NCI-H2196 (cell line): Measurements from ENCODE around the gene LAMC1.

Experiments
- DNase-seq: peaks from one replicate; lab custom pipeline; 2025; ENCODE audit not compliant: unreplicated experiment; lab: John Stamatoyannopoulos, UW

The LAMC1 gene

GRCh38 chr1:183019860-183020259 lies 3.4 kb upstream of the LAMC1 start:
- peak; percentile 31 for DNase-seq

DNA sequence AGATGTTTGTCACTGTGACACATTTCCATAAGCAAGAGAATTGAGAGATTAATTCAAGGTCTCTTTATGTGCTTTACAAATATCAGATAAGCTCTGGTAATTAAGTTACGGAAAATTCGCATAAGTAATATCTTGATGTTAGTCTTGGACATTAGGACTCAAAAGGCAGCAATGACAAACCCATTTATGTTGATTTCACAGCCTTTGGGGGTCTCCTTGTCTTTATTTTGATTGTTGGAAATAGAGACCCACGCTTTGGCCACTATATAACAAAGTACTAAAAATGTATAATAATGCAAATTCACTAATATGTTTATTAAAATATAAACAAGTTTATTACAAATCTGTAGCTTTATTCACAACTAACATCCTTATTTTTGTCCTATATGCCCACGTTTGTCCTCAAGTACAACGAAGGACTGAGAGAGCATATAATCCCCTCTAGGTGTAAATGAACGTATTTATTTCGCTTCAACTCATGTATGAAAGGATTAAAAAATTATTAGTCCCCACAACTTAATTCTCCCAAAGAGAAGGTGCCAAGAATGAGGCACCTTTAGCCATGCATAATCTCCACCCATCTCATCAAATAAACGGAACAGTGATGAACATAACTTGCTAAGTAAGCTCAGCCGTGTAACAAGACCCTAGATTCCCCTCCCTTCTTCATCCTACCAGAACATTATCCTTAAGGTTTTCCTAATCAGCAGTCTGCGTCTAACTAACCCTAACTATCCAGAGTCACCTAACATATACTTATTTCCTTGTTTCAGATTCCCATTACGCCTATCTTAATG lies 1.6 kb upstream of the LAMC1 start:
- no peak for DNase-seq

GRCh38 chr1:183022202-183023145 lies 746 bp upstream of the LAMC1 start:
- peak; percentile 55 for DNase-seq

DNA sequence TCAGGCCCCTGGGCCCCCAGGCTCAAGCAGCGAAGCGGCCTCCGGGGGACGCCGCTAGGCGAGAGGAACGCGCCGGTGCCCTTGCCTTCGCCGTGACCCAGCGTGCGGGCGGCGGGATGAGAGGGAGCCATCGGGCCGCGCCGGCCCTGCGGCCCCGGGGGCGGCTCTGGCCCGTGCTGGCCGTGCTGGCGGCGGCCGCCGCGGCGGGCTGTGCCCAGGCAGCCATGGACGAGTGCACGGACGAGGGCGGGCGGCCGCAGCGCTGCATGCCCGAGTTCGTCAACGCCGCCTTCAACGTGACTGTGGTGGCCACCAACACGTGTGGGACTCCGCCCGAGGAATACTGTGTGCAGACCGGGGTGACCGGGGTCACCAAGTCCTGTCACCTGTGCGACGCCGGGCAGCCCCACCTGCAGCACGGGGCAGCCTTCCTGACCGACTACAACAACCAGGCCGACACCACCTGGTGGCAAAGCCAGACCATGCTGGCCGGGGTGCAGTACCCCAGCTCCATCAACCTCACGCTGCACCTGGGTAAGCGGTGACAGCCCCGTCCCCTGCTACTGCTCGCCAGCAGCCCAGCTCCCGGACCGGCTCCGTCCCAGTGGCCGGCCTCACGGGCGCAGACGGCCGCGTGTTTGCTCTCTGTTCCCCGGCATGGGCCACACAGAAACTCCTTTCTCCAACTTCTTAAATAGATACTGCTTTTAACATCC lies 539 bp downstream of the LAMC1 start:
- peak; percentile 61 for DNase-seq

DNA sequence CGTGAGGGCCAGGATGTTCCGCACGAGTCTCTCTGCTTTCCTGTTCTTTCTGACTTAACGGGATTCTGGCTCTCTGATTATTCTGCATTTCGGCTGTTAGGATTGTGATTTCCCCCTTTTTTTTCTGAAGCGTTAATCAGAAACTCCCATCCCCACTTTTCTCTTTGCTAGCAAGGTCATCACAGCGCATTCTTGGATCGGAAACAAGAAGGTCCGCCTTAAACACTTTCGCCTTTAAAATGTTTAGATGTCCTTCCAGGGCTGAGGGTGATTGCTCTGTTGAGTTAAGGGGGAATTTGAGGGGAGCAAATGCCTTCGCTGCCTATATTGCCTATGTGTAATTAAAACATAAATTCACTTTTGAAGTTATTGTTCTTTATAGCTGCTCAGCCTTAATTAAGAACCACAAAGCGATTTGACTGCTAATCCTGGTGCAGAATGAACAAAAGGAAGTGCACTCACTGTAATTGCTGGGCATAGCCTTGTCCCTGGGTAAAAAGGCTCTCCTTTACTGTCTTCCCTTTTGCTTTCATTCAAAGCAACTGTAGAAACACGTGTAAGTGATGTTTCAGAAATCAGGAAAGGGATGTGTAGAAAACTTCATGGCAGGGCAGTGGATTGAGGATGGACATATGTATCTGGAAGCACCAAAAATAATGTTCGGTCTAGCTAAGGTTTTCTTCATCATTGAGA lies 1.2 kb downstream of the LAMC1 start:
- DNase-seq, result no peak

GRCh38 chr1:183025010-183025337 lies 1.8 kb downstream of the LAMC1 start:
- DNase-seq, result no peak

GRCh38 chr1:183025782-183026774 lies 2.9 kb downstream of the LAMC1 start:
- no peak for DNase-seq

DNA sequence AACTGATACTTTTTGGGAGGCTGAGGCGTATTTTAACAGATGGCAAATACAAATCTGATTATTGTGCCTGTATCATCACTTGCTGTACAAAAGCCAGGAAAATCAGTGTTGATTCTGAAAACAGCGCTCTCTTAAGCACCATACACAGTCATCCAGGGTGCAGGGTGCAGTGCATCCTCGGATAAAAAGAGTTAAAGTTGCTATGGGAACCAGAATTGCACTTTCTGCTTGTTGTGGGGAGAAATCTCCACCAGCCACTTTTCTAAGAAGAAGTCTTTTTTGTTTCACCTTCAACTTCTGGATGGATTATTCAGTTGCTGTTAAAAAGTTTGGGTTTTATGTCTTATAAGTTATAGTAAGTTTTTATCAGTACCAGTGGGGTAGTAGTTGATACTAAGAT lies 3.8 kb downstream of the LAMC1 start:
- no peak for DNase-seq

DNA sequence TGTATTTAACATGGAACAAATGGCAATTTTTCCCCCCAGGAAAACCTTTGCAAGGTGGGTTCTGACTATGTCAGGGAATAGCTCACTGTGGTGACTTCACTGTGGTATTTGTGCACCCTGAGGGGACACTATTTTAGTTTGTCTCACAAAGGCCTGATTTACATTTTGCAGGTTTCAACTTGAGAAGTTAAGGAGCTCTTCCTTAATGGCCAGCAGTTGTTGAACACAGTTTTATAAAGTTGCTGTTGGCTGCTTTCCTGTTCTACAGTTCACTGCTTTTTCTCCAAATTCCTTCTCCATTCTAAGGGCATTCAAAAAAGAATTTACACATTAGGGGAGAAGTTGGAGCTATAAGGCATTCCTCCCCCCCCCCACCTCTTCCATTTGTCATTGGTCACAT lies 4.6 kb downstream of the LAMC1 start:
- no peak for DNase-seq

DNA sequence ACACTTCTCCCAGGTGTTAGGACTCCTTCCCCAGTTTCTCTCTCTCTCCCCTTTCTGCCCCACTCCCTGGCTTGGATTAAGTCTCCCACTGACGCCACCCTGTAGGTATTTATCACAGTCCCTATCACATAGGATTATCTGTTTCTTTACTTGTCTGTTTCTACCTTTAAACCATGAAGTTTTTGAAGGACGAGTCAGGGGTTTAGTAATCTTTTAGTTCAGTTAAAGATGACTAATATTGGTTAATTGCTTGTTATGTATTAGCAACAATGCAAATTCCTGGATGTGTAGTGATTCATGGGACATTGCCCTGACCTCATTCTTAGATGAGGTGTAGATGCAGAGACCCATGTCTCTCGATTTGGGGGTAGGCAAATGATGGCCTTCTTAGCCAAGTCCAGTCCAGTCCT lies 6.4 kb downstream of the LAMC1 start:
- DNase-seq, result no peak

GRCh38 chr1:183030053-183030452 lies 6.8 kb downstream of the LAMC1 start:
- no peak for DNase-seq

GRCh38 chr1:183032122-183032921 lies 9.1 kb downstream of the LAMC1 start:
- no peak for DNase-seq

GRCh38 chr1:183033205-183033604 lies 10.0 kb downstream of the LAMC1 start:
- DNase-seq, result no peak

DNA sequence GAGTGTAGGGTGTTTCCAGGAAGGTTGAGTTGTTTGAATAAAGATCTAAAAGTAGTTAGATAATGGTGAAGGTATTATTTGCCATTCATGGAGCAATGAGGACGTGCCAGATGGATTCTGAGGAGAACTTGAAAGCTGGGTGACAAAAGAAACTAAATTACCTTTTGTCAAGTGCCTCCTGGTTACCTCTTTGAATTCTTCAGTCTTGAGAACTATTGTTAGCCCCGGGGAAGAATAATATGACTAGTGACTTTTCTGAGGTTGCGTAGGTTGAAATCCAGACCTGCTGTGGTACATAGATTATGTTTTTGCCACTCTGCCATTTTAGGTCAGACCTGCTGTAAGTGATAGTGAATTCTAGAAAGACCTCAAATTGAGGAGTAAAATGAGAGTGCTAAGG lies 11.5 kb downstream of the LAMC1 start:
- DNase-seq, result no peak

GRCh38 chr1:183038333-183038866 lies 15.2 kb downstream of the LAMC1 start:
- no peak for DNase-seq

DNA sequence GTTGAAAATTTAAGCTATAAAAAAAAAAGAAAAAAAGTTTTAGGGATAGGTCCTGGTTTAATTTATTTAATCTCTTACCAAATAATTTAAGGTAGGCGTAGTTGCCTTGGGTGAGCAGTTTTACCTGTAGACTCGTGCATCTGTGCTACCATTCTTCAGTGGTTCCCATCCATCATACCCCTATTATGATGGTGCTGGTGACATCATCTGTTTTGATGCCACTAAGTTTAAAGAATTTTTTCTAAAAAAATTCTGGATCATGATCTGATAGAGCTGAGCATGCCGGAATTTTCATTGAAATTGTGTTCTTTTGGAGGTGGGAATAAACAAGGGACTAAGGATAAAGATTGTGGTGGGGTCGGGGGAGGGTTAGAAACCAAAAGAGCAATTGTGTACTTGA lies 15.7 kb downstream of the LAMC1 start:
- DNase-seq, result no peak

DNA sequence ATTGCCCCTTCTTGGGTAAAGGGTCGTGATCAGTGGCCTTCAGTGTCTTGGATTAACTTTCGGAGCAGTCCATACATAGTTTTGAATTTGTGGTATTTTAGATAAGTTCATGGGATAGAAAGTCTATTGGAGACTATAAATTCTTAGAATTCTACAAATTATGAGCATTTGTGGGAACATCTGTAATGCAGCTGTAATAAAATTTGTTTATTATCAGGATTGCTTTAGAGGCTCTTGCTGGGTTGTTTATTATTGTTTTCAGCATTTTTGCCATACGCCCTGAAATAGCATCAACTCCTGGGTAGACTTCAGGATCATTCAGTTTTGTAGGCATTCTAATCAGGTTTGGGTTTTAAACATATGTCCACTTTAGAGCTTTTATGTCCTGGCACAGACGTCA lies 16.1 kb downstream of the LAMC1 start:
- no peak for DNase-seq

DNA sequence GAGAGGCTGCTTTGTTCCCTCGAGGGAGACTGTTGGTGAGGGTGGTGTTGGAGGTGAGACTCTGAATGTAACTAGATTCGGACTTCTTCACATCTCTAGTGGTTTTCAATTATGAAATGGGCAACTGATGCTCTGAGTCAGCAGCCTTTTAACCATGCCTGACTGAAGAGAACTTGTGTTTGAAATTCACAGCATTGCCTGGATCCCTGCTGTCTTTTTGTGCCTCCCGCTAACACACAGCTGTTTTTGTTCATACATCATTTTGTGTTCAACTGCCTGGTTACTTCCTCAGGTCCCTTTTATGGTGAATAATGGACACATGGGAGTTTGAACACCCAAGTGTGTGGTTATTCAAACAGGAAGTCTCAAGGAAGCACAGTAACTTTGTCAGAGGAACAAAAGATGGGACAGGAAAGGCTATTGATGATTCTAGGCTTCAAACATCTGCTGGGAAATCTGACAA lies 16.8 kb downstream of the LAMC1 start:
- no peak for DNase-seq

DNA sequence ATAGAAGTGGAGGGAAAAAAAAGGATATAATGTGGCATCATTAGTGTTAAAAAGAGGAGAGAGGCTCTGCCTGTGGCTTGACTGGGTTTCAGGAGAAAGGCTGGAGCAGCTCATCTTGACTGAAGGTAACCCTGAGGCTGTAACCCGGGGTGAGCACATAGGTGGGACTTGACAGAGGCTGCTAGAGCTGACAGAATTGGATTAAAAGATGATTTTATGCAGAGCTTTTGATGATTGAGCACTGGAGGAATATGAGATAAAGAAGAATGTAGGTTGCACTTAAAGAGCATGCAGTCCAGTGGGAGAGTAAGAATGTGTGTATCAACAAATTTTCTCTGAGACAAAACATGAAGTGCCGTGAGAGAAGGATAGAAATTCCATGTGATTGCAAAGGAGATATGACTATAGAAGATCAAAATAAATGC lies 17.3 kb downstream of the LAMC1 start:
- no peak for DNase-seq
